Prostate gland (tissue), 2 donors: ENCODE data around the gene MTHFD2. TPM values are rescaled to one million over a fixed set of nuclear protein-coding genes. Genes with fewer than 3 reads are reported as not detected.

Source experiments
- DNase-seq: peaks from one replicate; pipeline ENCODE4 v3.0.0-alpha.2; 2019; ENCODE audit warnings: low spot score
- H3K27ac ChIP-seq, 2 donors: fragments of 200-600 bp; sonication (generic); 2 replicates each; pipeline ENCODE4 v1.5.1; 2017 to 2019
- H3K27me3 ChIP-seq: fragments of 200-600 bp; sonication (generic); replicated peaks from 2 replicates; pipeline ENCODE4 v1.5.1; 2019; ENCODE audit not compliant: insufficient read depth
- H3K36me3 ChIP-seq, 2 donors: fragments of 200-600 bp; sonication (generic); 1 replicate in 1 of 2; 2 replicates in 1 of 2; pipeline versions ENCODE4 v1.5.1 to v1.8.1; 2017 to 2019
- H3K4me1 ChIP-seq: fragments of 200-600 bp; sonication (generic); replicated peaks from 2 replicates; pipeline ENCODE4 v1.5.1; 2019
- H3K4me3 ChIP-seq, 2 donors: fragments of 200-600 bp; sonication (generic); 2 replicates each; pipeline ENCODE4 v1.5.1; 2017 to 2019
- H3K9me3 ChIP-seq: fragments of 200-600 bp; sonication (generic); 2 replicates; pipeline ENCODE4 v1.5.1; 2017
- CTCF ChIP-seq, 4 experiments: fragments of 200-600 bp in 2 of 4; fragments of 450-650 bp in 2 of 4; sonication (generic) in 2 of 4; IDR thresholded peaks; 1 replicate in 3 of 4; 2 replicates in 1 of 4; pipeline ENCODE4 v1.5.1; 2016 to 2019; ENCODE audit warnings: antibody characterized with exemption in 4 of 4, mild to moderate bottlenecking in 2 of 4, moderate library complexity in 2 of 4
- POLR2A ChIP-seq: fragments of 450-650 bp; IDR thresholded peaks from one replicate; pipeline ENCODE4 v1.6.1; 2016; ENCODE audit warnings: antibody characterized with exemption, mild to moderate bottlenecking
- POLR2AphosphoS5 ChIP-seq: sonication (generic); formaldehyde crosslinking; IDR thresholded peaks from one replicate; pipeline ENCODE4 v1.6.1; 2017; ENCODE audit warnings: antibody characterized with exemption
- WGBS: methylation state at CpG from one replicate; pipeline ENCODE4 v1.1.5; 2018; 5-methylcytosine and 5-hydroxymethylcytosine counted together
- intact Hi-C: fragments of 100-400 bp; cut with DNase I; formaldehyde crosslinking; loops from one replicate; pipeline ENCODE4 v1.14.2; 2022
- total RNA-seq, 2 donors: library from RNA; depleted of rRNA; stranded (reverse); fragments of >200 nt; gene quantifications; one replicate each; pipeline ENCODE4 v1.1.0, GENCODE V29; 2016

Gene MTHFD2
- total RNA-seq, 2 donors from 2014 or later, result 16.9 to 25.6 TPM

DNA sequence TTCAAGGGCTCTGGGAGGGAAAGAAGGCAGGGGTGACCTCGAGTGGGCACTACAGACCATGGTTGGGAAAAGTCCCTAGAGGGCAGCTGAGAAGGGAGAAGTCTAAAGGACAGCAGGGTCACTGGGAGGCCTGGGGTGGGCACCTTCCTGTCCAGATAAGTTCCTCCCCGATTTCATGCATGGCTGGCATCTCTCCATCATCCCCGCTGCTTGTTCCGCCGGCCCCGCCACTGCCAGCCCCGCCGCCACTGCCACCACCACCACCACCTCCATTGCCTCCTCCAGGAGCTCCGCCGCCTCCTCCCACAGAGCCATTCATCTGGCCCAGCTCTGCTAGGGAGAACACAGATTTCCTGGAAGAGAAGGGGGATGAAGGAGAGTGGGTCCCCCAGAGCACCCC, 53.6 kb downstream of the MTHFD2 start:
- no peaks in the 10 kb centered on the region for H3K36me3 ChIP-seq
- DNase-seq, result no peak
- TF ChIP-seq POLR2AphosphoS5 (no peak), CTCF (IDR thresholded peaks at IDR 0.05) (no peak), POLR2A (no peak)
- H3K4me1 ChIP-seq, result no peaks in the 10 kb centered on the region
- H3K27me3 ChIP-seq, result no peaks in the 10 kb centered on the region
- WGBS, result 87% methylated on average over 10 of the region's 10 CpGs
- no peak overlapping the region for H3K4me3 ChIP-seq
- no peak overlapping the region for H3K27ac ChIP-seq
- no peaks in the 10 kb centered on the region for H3K9me3 ChIP-seq
- intact Hi-C loops, result loop anchor here (10.0 kb wide), 1 partner anchor 107 kb away; the partner anchor contains the start of gene BOLA3

- DNase-seq, result no peak
- intact Hi-C loops, result loop anchor here (10.0 kb wide), 1 partner anchor 108 kb away; the partner anchor contains the start of gene BOLA3
- no peaks in the 10 kb centered on the region for H3K4me1 ChIP-seq
- no peak overlapping the region for H3K27ac ChIP-seq
- no peaks in the 10 kb centered on the region for H3K36me3 ChIP-seq
- H3K4me3 ChIP-seq, result no peak overlapping the region
- H3K9me3 ChIP-seq, result no peaks in the 10 kb centered on the region
- WGBS, result 78% methylated on average over 9 of the region's 9 CpGs
- H3K27me3 ChIP-seq, result no peaks in the 10 kb centered on the region
- TF ChIP-seq CTCF (IDR thresholded peaks at IDR 0.05) (no peak), POLR2A (no peak), POLR2AphosphoS5 (no peak)
Measured at GRCh38 chr2:74252862-74253261, 54.4 kb downstream of the MTHFD2 start.

DNA sequence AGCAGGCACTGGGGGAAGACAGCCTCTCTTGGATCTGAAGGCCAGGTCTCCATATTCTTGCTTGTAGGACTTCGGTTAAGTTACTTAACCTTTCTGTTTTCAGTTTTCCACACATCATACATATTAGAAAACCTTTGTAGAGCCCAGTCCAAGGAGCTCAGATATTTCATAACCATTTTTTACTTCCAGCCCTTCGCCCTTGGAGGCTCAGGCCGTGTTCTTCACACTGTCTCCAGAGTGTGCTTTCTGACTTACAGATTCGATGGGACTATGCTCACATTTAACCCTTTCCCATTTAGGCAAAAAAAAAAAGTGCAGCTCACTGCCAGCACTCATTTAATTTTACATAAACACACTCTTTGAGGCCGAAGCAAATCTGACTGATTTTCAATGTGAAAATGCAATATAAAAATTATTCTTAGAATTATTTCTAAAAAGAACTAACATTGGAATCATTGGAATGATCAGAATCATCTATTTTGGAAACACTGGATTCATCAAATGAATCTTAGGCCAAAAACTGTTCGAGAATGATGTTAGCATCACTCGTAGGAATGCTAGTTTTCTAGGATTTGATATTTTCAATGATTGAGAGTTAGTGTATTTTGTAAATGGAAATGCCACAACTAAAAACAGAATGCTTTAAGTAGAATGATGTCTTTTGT, 55.0 kb downstream of the MTHFD2 start:
- Histone ChIP-seq H3K36me3 (no peaks in the 10 kb centered on the region), H3K27me3 (no peaks in the 10 kb centered on the region), H3K4me3 (no peak overlapping the region), H3K9me3 (no peaks in the 10 kb centered on the region), H3K27ac (no peak overlapping the region), H3K4me1 (no peaks in the 10 kb centered on the region)
- no peak for DNase-seq
- TF ChIP-seq POLR2AphosphoS5, result no peak
- TF ChIP-seq POLR2A, result no peak
- TF ChIP-seq CTCF (IDR thresholded peaks at IDR 0.05), result no peak
- intact Hi-C loops, result loop anchor here (10.0 kb wide), 1 partner anchor 109 kb away; the partner anchor contains the start of gene BOLA3
- WGBS, result 65% methylated on average over 7 of the region's 7 CpGs

- intact Hi-C loops, result loop anchor here (10.0 kb wide), 1 partner anchor 109 kb away; the partner anchor contains the start of gene BOLA3
- Histone ChIP-seq H3K4me3 (no peak overlapping the region), H3K4me1 (no peaks in the 10 kb centered on the region), H3K36me3 (no peaks in the 10 kb centered on the region), H3K27ac (no peak overlapping the region), H3K27me3 (no peaks in the 10 kb centered on the region), H3K9me3 (no peaks in the 10 kb centered on the region)
- no peak for DNase-seq
- 79% methylated on average over 4 of the region's 4 CpGs for WGBS
- TF ChIP-seq POLR2AphosphoS5 (no peak), POLR2A (no peak), CTCF (IDR thresholded peaks at IDR 0.05) (no peak)
Measured at GRCh38 chr2:74253971-74254310, 55.5 kb downstream of the MTHFD2 start.

DNA sequence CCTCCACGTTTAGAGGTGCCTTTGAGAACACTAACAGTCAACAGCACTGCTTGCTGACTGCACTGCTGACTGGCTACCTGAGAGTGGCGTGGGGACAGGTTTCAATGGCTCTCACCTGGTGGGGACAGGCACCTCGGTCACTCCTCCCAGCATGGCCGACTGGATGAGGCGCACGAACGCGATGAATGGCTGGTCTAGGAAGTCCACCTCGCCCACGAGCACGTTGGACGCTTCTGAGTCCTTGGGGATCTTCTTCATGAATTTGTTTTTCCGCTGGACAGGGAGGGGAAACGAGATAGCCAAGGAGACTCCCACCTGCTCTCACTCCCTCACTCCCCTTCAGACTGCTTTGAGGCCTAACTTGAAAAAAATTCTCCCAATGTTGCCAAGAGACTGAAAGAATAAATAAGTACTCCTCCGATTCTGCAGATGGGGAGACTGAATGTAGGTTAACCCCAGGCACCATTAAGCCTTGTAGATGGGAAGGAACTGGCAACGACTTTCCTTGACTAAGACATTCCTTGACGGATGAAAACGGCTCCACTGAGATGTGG, 57.3 kb downstream of the MTHFD2 start:
- H3K4me1 ChIP-seq, result no peaks in the 10 kb centered on the region
- intact Hi-C loops, result loop anchor here (10.0 kb wide), 1 partner anchor 111 kb away; the partner anchor contains the start of gene BOLA3
- no peak for TF ChIP-seq POLR2A
- no peaks in the 10 kb centered on the region for H3K36me3 ChIP-seq
- WGBS, result 91% methylated on average over 18 of the region's 18 CpGs
- no peak overlapping the region for H3K4me3 ChIP-seq
- DNase-seq, result no peak
- no peak overlapping the region for H3K27ac ChIP-seq
- H3K9me3 ChIP-seq, result no peaks in the 10 kb centered on the region
- H3K27me3 ChIP-seq, result no peaks in the 10 kb centered on the region
